Measurements from ENCODE around the gene MYOZ3.

GRCh38 chr5:150618163-150618562, 42.9 kb upstream of the MYOZ3 start:
- no peak for TF ChIP-seq EP300 (IDR thresholded peaks at IDR 0.05)
- TF ChIP-seq POLR2AphosphoS5 (IDR thresholded peaks at IDR 0.05): no peak
- no peak for TF ChIP-seq CTCF (IDR thresholded peaks at IDR 0.05)
